WERI-Rb-1 (cell line): ENCODE data around the gene TWNK.

ENCODE experiments used
- DNase-seq: peaks from one replicate; pipeline ENCODE4 v3.0.0-alpha.2; 2020
- H3K27ac ChIP-seq: fragments of 250-450 bp; sonication (Bioruptor Pico); 2 replicates; pipeline ENCODE4 v1.5.1; 2020; ENCODE audit warnings: mild to moderate bottlenecking, moderate library complexity
- H3K27me3 ChIP-seq: fragments of 250-450 bp; sonication (Bioruptor Pico); 2 replicates; pipeline ENCODE4 v1.5.1; 2021; ENCODE audit warnings: mild to moderate bottlenecking, low read depth, moderate library complexity; ENCODE audit not compliant: insufficient read depth, severe bottlenecking
- H3K36me3 ChIP-seq: fragments of 250-450 bp; sonication (Bioruptor Pico); 2 replicates; pipeline ENCODE4 v1.5.1; 2020; ENCODE audit warnings: mild to moderate bottlenecking, moderate library complexity
- H3K4me3 ChIP-seq: 2 replicates; pipeline ENCODE4 v1.5.1; 2011; ENCODE audit warnings: low read depth, mild to moderate bottlenecking, control low read depth, low read length
- H3K9me3 ChIP-seq: fragments of 250-450 bp; sonication (Bioruptor Pico); 2 replicates; pipeline ENCODE4 v1.5.1; 2021; ENCODE audit warnings: mild to moderate bottlenecking, moderate library complexity; ENCODE audit not compliant: severe bottlenecking
- CTCF ChIP-seq: IDR thresholded peaks from 2 replicates; pipeline ENCODE4 v1.5.1; 2011; ENCODE audit warnings: low read depth, mild to moderate bottlenecking, control low read depth, inconsistent platforms, low read length

The TWNK gene

GRCh38 chr10:100978121-100978900, 9.0 kb upstream of the TWNK start:
- Histone ChIP-seq H3K4me3 (no peak overlapping the region), H3K27me3 (no peaks in the 10 kb centered on the region), H3K36me3 (peaks cover 32% of the 10 kb centered on the region), H3K9me3 (no peaks in the 10 kb centered on the region), H3K27ac (no peak overlapping the region)
- no peak for TF ChIP-seq CTCF
- no peak for DNase-seq

GRCh38 chr10:100978901-100979195, 8.5 kb upstream of the TWNK start:
- TF ChIP-seq CTCF = no peak
- H3K36me3 ChIP-seq = peaks cover 32% of the 10 kb centered on the region
- no peak for DNase-seq
- H3K27me3 ChIP-seq = no peaks in the 10 kb centered on the region
- no peak overlapping the region for H3K4me3 ChIP-seq
- no peaks in the 10 kb centered on the region for H3K9me3 ChIP-seq
- H3K27ac ChIP-seq = no peak overlapping the region

DNA sequence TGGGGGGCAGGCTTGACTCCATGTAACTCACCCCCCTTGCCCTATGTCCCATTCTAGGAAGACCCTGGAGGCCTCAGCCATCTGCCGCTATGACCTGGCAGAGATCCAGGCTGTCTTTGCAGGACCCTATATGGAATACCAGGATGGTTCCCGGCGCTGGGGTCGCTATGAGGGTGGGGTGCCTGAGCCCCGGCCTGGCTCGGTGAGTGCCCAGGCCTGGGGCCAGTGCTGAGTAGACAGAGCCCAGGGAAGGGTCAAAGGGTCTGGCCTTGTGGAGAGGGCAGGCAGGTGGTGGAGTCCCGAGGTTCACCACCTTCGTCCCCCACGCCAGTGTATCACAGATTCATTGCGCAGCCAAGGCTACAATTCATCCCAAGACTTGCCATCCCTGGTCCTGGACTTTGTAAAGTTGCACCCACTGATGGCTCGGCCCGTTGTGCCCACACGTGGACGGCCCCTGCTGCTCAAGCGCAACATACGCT, 7.5 kb upstream of the TWNK start:
- no peak for DNase-seq
- Histone ChIP-seq H3K27me3 (no peaks in the 10 kb centered on the region), H3K4me3 (no peak overlapping the region), H3K9me3 (no peaks in the 10 kb centered on the region), H3K27ac (no peak overlapping the region), H3K36me3 (peaks cover 38% of the 10 kb centered on the region)
- TF ChIP-seq CTCF = no peak

DNA sequence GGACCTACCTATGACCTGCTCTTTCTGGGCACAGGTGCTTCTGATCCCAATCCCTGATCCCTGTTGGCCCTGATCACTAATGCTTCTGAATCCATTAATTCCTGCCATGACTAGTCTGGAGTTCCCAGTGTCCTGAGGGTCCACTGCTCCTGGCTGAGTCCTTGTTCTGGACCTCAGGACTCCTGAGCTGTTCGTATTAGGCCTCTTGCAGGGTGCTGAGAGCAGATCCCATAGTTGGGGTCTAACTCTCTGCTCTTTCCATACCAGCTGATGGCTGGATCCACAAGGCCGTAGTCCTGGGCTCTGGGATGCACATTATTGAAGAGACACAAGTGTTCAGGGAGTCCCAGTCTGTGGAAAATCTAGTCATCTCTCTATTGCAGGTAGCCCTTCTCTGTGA, 7.0 kb upstream of the TWNK start:
- no peak for DNase-seq
- peaks cover 41% of the 10 kb centered on the region for H3K36me3 ChIP-seq
- H3K27me3 ChIP-seq = no peaks in the 10 kb centered on the region
- H3K9me3 ChIP-seq = no peaks in the 10 kb centered on the region
- no peak overlapping the region for H3K27ac ChIP-seq
- TF ChIP-seq CTCF = no peak
- H3K4me3 ChIP-seq = no peak overlapping the region

- no peak overlapping the region for H3K4me3 ChIP-seq
- H3K27me3 ChIP-seq = no peaks in the 10 kb centered on the region
- no peak for TF ChIP-seq CTCF
- no peak overlapping the region for H3K27ac ChIP-seq
- peaks cover 45% of the 10 kb centered on the region for H3K36me3 ChIP-seq
- DNase-seq = no peak
- no peaks in the 10 kb centered on the region for H3K9me3 ChIP-seq
Measured at GRCh38 chr10:100980711-100981110, 6.6 kb upstream of the TWNK start.

DNA sequence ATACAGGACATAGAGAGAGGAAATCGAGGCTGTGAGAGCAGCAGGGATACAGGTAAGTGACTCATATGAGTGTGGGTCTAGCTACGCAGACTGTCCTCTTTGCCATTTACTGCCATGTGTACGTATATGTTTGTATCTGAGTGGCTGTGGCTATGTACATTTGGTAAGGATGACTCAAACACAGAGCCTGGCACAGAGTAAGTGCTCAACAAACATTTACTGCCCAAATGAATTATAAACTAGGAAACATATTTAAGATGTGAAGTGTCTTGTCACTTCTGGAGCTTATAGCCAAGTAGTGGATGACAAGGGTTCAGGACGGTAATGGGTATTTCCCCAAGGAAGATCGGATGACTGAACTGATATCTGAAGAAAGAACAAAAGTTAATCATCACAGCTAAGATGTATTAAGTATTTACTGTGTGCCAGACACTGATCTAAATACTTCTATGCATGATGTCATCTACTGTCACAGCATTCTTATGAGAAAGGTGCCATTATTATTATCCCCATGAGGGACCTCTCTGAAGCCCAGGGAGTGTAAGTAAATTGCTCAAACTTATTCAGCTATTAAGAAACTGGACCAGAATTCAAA, 6.1 kb upstream of the TWNK start:
- Histone ChIP-seq H3K27me3 (no peaks in the 10 kb centered on the region), H3K27ac (no peak overlapping the region; the same call in 1 of the 2 replicates), H3K4me3 (no peak overlapping the region), H3K36me3 (peaks cover 51% of the 10 kb centered on the region), H3K9me3 (no peaks in the 10 kb centered on the region)
- no peak for DNase-seq
- TF ChIP-seq CTCF = no peak
